ENCODE measurements around the gene NCAN. TPM values are rescaled to one million over a fixed set of nuclear protein-coding genes. Genes with fewer than 3 reads are reported as not detected.

Gene NCAN
- total RNA-seq, 1 donor from 2014 or later, result 0.02 TPM

GRCh38 chr19:19207637-19208572 lies 3.9 kb upstream of the NCAN start:
- no peak for DNase-seq (ENCODE audit: low spot score in 2 of 2, unreplicated experiment in 2 of 2)
- no peaks in the 10 kb centered on the region for H3K36me3 Mint-ChIP-seq
- H3K27ac Mint-ChIP-seq, result no peak overlapping the region
- H3K4me3 Mint-ChIP-seq, result no peak overlapping the region
- no peak for TF ChIP-seq CTCF (IDR thresholded peaks at IDR 0.05; ENCODE audit: unreplicated experiment)
- peaks cover 67% of the 10 kb centered on the region for H3K27me3 Mint-ChIP-seq (ENCODE audit: low read depth)
- no peaks in the 10 kb centered on the region for H3K9me3 Mint-ChIP-seq
- peaks cover 3% of the 10 kb centered on the region for H3K4me1 Mint-ChIP-seq

GRCh38 chr19:19209372-19209771 lies 2.4 kb upstream of the NCAN start:
- H3K9me3 Mint-ChIP-seq, result no peaks in the 10 kb centered on the region
- DNase-seq (ENCODE audit: low spot score in 2 of 2, unreplicated experiment in 2 of 2), result no peak
- no peaks in the 10 kb centered on the region for H3K36me3 Mint-ChIP-seq
- no peak overlapping the region for H3K27ac Mint-ChIP-seq
- peaks cover 78% of the 10 kb centered on the region for H3K27me3 Mint-ChIP-seq (ENCODE audit: low read depth)
- no peaks in the 10 kb centered on the region for H3K4me1 Mint-ChIP-seq
- H3K4me3 Mint-ChIP-seq, result no peak overlapping the region
- TF ChIP-seq CTCF (IDR thresholded peaks at IDR 0.05; ENCODE audit: unreplicated experiment), result no peak

GRCh38 chr19:19212916-19213315 lies 1.2 kb downstream of the NCAN start:
- no peak overlapping the region for H3K27ac Mint-ChIP-seq
- no peak for DNase-seq (ENCODE audit: low spot score in 2 of 2, unreplicated experiment in 2 of 2)
- H3K36me3 Mint-ChIP-seq, result no peaks in the 10 kb centered on the region
- no peaks in the 10 kb centered on the region for H3K4me1 Mint-ChIP-seq
- peaks cover 83% of the 10 kb centered on the region for H3K27me3 Mint-ChIP-seq (ENCODE audit: low read depth)
- no peak for TF ChIP-seq CTCF (IDR thresholded peaks at IDR 0.05; ENCODE audit: unreplicated experiment)
- no peak overlapping the region for H3K4me3 Mint-ChIP-seq
- H3K9me3 Mint-ChIP-seq, result no peaks in the 10 kb centered on the region

DNA sequence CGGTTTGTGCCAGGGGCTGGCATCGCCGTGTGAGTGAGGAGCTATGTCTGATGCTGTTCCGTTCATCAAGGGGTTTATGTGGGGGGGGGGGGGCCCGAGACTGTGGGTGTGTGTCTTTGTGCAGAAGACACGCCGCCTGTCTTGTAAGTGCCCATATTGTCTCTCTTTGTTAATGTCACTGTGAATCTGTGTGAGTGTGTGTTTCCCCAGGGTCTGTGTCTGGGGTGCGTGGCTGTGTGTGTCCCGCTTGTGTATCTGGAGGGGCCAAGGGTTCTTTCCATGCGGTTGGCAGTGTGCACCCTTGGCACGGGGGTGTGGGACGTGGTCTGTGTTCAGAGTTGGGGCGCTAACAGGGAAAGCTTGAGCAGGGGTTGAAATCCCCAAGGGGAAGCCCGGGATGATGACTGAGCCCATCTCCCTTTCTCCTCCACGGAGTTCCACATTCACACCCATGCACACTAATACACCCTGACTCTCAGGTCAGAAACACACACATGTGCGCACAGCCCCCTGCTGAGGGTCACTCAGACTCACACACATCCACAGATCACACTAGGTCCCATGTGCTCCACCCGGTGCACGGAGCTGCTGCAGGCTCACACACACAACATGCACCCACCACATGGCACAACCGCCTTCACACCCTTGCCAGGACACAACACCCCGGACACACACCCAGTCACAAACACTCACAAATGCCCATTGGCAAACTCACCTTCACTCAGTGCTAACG lies 1.8 kb downstream of the NCAN start:
- H3K27ac Mint-ChIP-seq, result no peak overlapping the region
- TF ChIP-seq CTCF (IDR thresholded peaks at IDR 0.05; ENCODE audit: unreplicated experiment), result no peak
- H3K4me3 Mint-ChIP-seq, result no peak overlapping the region
- H3K9me3 Mint-ChIP-seq, result no peaks in the 10 kb centered on the region
- H3K4me1 Mint-ChIP-seq, result no peaks in the 10 kb centered on the region
- H3K27me3 Mint-ChIP-seq (ENCODE audit: low read depth), result peaks cover 84% of the 10 kb centered on the region
- H3K36me3 Mint-ChIP-seq, result no peaks in the 10 kb centered on the region
- no peak for DNase-seq (ENCODE audit: low spot score in 2 of 2, unreplicated experiment in 2 of 2)

- no peak overlapping the region for H3K4me3 Mint-ChIP-seq
- DNase-seq (ENCODE audit: low spot score in 2 of 2, unreplicated experiment in 2 of 2), result no peak
- no peaks in the 10 kb centered on the region for H3K4me1 Mint-ChIP-seq
- no peak for TF ChIP-seq CTCF (IDR thresholded peaks at IDR 0.05; ENCODE audit: unreplicated experiment)
- H3K9me3 Mint-ChIP-seq, result no peaks in the 10 kb centered on the region
- H3K36me3 Mint-ChIP-seq, result no peaks in the 10 kb centered on the region
- no peak overlapping the region for H3K27ac Mint-ChIP-seq
- H3K27me3 Mint-ChIP-seq (ENCODE audit: low read depth), result peaks cover 85% of the 10 kb centered on the region
Observed at GRCh38 chr19:19214159-19214490, 2.4 kb downstream of the NCAN start.

All from mesothelial cell of epicardium (in vitro differentiated cells).